CD4-positive, CD25-positive, alpha-beta regulatory T cell (primary cell): ENCODE data around the gene SH3GL3. TPM values are rescaled to one million over a fixed set of nuclear protein-coding genes. Genes with fewer than 3 reads are reported as not detected.

Experiments used
- ATAC-seq, 2 donors: fragments of 150-1000 bp; cut with Tn5 transposase; one replicate each; pipeline ENCODE4 v1.10.0; 2021; ENCODE audit warnings: low read depth in 2 of 2, moderate number of reproducible peaks in 2 of 2, moderate library complexity in 1 of 2
- DNase-seq, 3 donors: peaks; one replicate each; pipeline versions ENCODE4 v3.0.0 to v3.0.0-alpha.2; 2012 to 2022; ENCODE audit warnings: mixed read lengths in 1 of 3
- H3K27ac ChIP-seq: one replicate; pipeline ENCODE4 v1.7.0; 2013; ENCODE audit warnings: mild to moderate bottlenecking, low read length; ENCODE audit not compliant: insufficient read depth, poor library complexity, severe bottlenecking
- H3K27me3 ChIP-seq: one replicate; pipeline ENCODE4 v1.7.0; 2013; ENCODE audit warnings: low read length; ENCODE audit not compliant: control insufficient read depth, insufficient read depth
- H3K36me3 ChIP-seq: one replicate; pipeline ENCODE4 v1.7.0; 2013; ENCODE audit warnings: mild to moderate bottlenecking, low read length, moderate library complexity; ENCODE audit not compliant: control insufficient read depth, insufficient read depth
- H3K4me1 ChIP-seq: 2 replicates; pipeline ENCODE4 v1.7.0; 2013; ENCODE audit warnings: mild to moderate bottlenecking, low read length; ENCODE audit not compliant: insufficient read depth, control insufficient read depth, poor library complexity, severe bottlenecking
- H3K4me3 ChIP-seq: one replicate; pipeline ENCODE4 v1.7.0; 2013; ENCODE audit warnings: low read depth, mild to moderate bottlenecking, low read length, moderate library complexity
- H3K9me3 ChIP-seq, 2 experiments: 1 replicate in 1 of 2; 2 replicates in 1 of 2; pipeline ENCODE4 v1.7.0; 2013; ENCODE audit warnings: low read length in 2 of 2, mild to moderate bottlenecking in 1 of 2, moderate library complexity in 1 of 2; ENCODE audit not compliant: control insufficient read depth in 2 of 2
- H3K27ac Mint-ChIP-seq, 3 donors: one replicate each; pipeline ENCODE4 v1.8.0; 2020 to 2022; ENCODE audit warnings: mild to moderate bottlenecking in 3 of 3, mixed read lengths in 3 of 3, moderate library complexity in 2 of 3
- H3K27me3 Mint-ChIP-seq: one replicate; pipeline ENCODE4 v1.8.0; 2022; ENCODE audit warnings: mild to moderate bottlenecking, mixed read lengths
- H3K36me3 Mint-ChIP-seq: one replicate; pipeline ENCODE4 v1.8.0; 2020; ENCODE audit warnings: mixed read lengths
- H3K4me1 Mint-ChIP-seq, 4 donors: one replicate each; pipeline ENCODE4 v1.8.0; 2020 to 2022; ENCODE audit warnings: mixed read lengths in 4 of 4, mild to moderate bottlenecking in 1 of 4
- H3K4me3 Mint-ChIP-seq, 4 donors: one replicate each; pipeline ENCODE4 v1.8.0; 2020 to 2022; ENCODE audit warnings: mild to moderate bottlenecking in 4 of 4, mixed read lengths in 4 of 4, moderate library complexity in 3 of 4
- H3K9me3 Mint-ChIP-seq, 7 donors: one replicate each; pipeline ENCODE4 v1.8.0; 2020 to 2022; ENCODE audit warnings: mixed read lengths in 7 of 7, mild to moderate bottlenecking in 3 of 7, moderate library complexity in 2 of 7
- polyA plus RNA-seq, 4 donors: library from polyadenylated mRNA; unstranded; fragments of 300-500 nt; fragmentation: Illumina TruSeq; gene quantifications; one replicate each; pipeline ENCODE4 v1.2.3, GENCODE V29; 2021
- total RNA-seq: library from RNA; stranded (reverse); gene quantifications from one replicate; pipeline ENCODE4 v1.2.3, GENCODE V29; 2022

The SH3GL3 gene
- total and polyA plus RNA-seq, 5 donors from 2014 or later: not detected

DNA sequence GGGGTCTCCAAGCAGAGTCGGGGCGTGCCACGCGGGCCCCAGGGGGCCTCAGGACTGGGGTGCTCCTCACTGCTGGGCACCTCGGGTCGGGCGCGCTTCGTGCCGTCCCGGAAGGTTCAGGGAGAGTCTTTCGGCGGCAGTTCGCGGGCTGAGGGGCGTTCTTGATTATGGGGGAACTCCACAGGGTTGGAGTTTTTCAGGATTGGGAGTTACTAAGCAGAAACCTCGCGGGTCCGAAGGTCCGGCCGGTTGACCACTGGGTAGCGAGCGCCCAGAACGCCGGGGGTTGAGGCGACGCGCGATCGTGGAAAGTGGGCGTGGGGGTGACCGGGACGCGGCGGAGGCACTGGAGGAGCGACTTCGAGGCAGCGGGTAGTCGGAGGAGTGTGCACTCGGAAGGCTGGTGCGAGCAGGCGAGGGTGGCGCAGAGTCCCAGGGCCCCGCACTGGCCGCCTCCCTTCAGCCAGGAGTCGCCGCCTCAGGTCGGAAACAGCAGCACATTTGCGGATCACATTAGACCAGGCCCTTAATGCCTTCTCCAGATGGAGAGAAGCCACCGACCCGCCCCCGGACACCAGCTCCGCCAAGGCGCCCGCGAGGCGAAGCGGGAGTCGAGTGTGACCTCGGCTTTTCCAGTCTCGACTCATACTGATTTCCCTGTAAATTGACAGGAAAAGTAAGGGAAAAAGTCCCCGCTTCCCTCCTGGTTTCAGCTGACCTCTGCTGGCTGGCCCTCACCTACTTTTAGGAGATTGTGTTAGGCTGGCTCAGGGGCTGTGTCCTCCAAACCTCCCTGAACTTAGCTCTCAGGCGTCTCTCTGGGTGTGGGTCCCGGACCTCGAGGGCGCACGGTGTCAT lies 207.5 kb downstream of the SH3GL3 start:
- Mint-ChIP-seq H3K27ac (no peak overlapping the region), H3K4me1 (no peaks in the 10 kb centered on the region), H3K36me3 (no peaks in the 10 kb centered on the region), H3K4me3 (no peak overlapping the region), H3K9me3 (peaks cover 0 to 4% (median 0%) of the 10 kb centered on the region in 7 donors), H3K27me3 (peaks cover 22% of the 10 kb centered on the region)
- no peak overlapping the region for H3K27ac ChIP-seq
- no peaks in the 10 kb centered on the region for H3K4me1 ChIP-seq
- H3K4me3 ChIP-seq: no peak overlapping the region
- no peaks in the 10 kb centered on the region for H3K9me3 ChIP-seq
- H3K36me3 ChIP-seq: no peaks in the 10 kb centered on the region
- no peak for ATAC-seq
- peaks cover 4% of the 10 kb centered on the region for H3K27me3 ChIP-seq
- no peak for DNase-seq

GRCh38 chr15:83655237-83655616 lies 208.1 kb downstream of the SH3GL3 start:
- Histone ChIP-seq H3K36me3 (no peaks in the 10 kb centered on the region), H3K4me3 (no peak overlapping the region), H3K9me3 (no peaks in the 10 kb centered on the region), H3K4me1 (no peaks in the 10 kb centered on the region), H3K27me3 (peaks cover 4% of the 10 kb centered on the region), H3K27ac (no peak overlapping the region)
- Mint-ChIP-seq H3K9me3 (peaks cover 0 to 4% (median 0%) of the 10 kb centered on the region in 7 donors), H3K36me3 (no peaks in the 10 kb centered on the region), H3K27ac (no peak overlapping the region), H3K4me3 (no peak overlapping the region), H3K4me1 (no peaks in the 10 kb centered on the region), H3K27me3 (peaks cover 22% of the 10 kb centered on the region)
- DNase-seq (no peak), ATAC-seq (no peak)

- no peak for ATAC-seq
- H3K4me1 ChIP-seq: no peaks in the 10 kb centered on the region
- Mint-ChIP-seq H3K36me3 (no peaks in the 10 kb centered on the region), H3K27ac (no peak overlapping the region), H3K4me3 (no peak overlapping the region), H3K4me1 (no peaks in the 10 kb centered on the region), H3K27me3 (peaks cover 22% of the 10 kb centered on the region), H3K9me3 (peaks cover 0 to 4% (median 0%) of the 10 kb centered on the region in 7 donors)
- no peak overlapping the region for H3K4me3 ChIP-seq
- H3K9me3 ChIP-seq: no peaks in the 10 kb centered on the region
- no peak overlapping the region for H3K27ac ChIP-seq
- H3K36me3 ChIP-seq: no peaks in the 10 kb centered on the region
- H3K27me3 ChIP-seq: peaks cover 4% of the 10 kb centered on the region
- DNase-seq: no peak
Measured at GRCh38 chr15:83656192-83656591, 209.1 kb downstream of the SH3GL3 start.

- ATAC-seq: no peak
- H3K27ac Mint-ChIP-seq: no peak overlapping the region
- Histone ChIP-seq H3K27me3 (peaks cover 4% of the 10 kb centered on the region), H3K4me1 (no peaks in the 10 kb centered on the region), H3K36me3 (no peaks in the 10 kb centered on the region), H3K9me3 (no peaks in the 10 kb centered on the region), H3K4me3 (no peak overlapping the region), H3K27ac (no peak overlapping the region)
- H3K4me3 Mint-ChIP-seq: no peak overlapping the region
- no peaks in the 10 kb centered on the region for H3K36me3 Mint-ChIP-seq
- peaks cover 18% of the 10 kb centered on the region for H3K27me3 Mint-ChIP-seq
- no peaks in the 10 kb centered on the region for H3K4me1 Mint-ChIP-seq
- no peak for DNase-seq
- peaks cover 0 to 4% (median 0%) of the 10 kb centered on the region in 7 donors for H3K9me3 Mint-ChIP-seq
Measured at GRCh38 chr15:83656943-83657528, 209.9 kb downstream of the SH3GL3 start.

GRCh38 chr15:83657549-83657948 lies 210.4 kb downstream of the SH3GL3 start:
- H3K4me1 Mint-ChIP-seq: no peaks in the 10 kb centered on the region
- H3K4me1 ChIP-seq: no peaks in the 10 kb centered on the region
- H3K27me3 Mint-ChIP-seq: peaks cover 13% of the 10 kb centered on the region

GRCh38 chr15:83658430-83659416 lies 211.6 kb downstream of the SH3GL3 start:
- H3K27ac Mint-ChIP-seq: no peak overlapping the region
- H3K27ac ChIP-seq: no peak overlapping the region
- no peaks in the 10 kb centered on the region for H3K4me1 ChIP-seq
- H3K36me3 Mint-ChIP-seq: no peaks in the 10 kb centered on the region
- H3K27me3 ChIP-seq: no peaks in the 10 kb centered on the region
- no peaks in the 10 kb centered on the region for H3K4me1 Mint-ChIP-seq
- H3K27me3 Mint-ChIP-seq: peaks cover 8% of the 10 kb centered on the region
- ATAC-seq (no peak), DNase-seq (no peak)
- H3K4me3 Mint-ChIP-seq: no peak overlapping the region
- H3K36me3 ChIP-seq: no peaks in the 10 kb centered on the region
- H3K9me3 Mint-ChIP-seq: peaks cover 0 to 4% (median 0%) of the 10 kb centered on the region in 7 donors
- H3K9me3 ChIP-seq: no peaks in the 10 kb centered on the region
- no peak overlapping the region for H3K4me3 ChIP-seq

More at GRCh38 chr15:83657549-83657948, 210.4 kb downstream of the SH3GL3 start:
- Mint-ChIP-seq H3K4me3 (no peak overlapping the region), H3K27ac (no peak overlapping the region), H3K9me3 (peaks cover 0 to 1% (median 0%) of the 10 kb centered on the region in 7 donors), H3K36me3 (no peaks in the 10 kb centered on the region)
- no peak overlapping the region for H3K4me3 ChIP-seq
- H3K27me3 ChIP-seq: peaks cover 2% of the 10 kb centered on the region
- no peak for DNase-seq
- no peak for ATAC-seq
- no peaks in the 10 kb centered on the region for H3K36me3 ChIP-seq
- H3K27ac ChIP-seq: no peak overlapping the region
- no peaks in the 10 kb centered on the region for H3K9me3 ChIP-seq

DNA sequence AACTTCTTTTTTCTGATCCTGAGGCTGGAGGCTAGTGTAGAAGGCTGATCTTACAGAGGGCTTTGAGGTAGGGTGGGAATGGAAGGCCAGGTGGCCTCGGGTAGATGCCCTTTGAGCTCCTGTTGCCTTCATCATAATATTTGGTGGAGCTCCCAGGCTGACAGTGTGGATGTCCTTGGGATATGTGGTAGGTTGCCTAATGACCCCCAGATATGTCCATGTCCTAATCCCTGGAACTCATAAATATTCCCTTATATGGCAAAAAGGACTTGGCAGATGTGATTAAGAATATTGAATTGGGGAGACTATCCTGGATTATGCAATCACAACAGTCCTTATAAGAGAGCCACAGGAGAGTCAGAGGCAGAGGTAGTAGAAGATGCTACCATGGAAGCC lies 212.3 kb downstream of the SH3GL3 start:
- H3K4me3 Mint-ChIP-seq: no peak overlapping the region
- no peak overlapping the region for H3K4me3 ChIP-seq
- H3K27me3 ChIP-seq: no peaks in the 10 kb centered on the region
- peaks cover 0 to 5% (median 0%) of the 10 kb centered on the region in 7 donors for H3K9me3 Mint-ChIP-seq
- H3K9me3 ChIP-seq: no peaks in the 10 kb centered on the region
- H3K36me3 Mint-ChIP-seq: no peaks in the 10 kb centered on the region
- no peak overlapping the region for H3K27ac ChIP-seq
- H3K4me1 ChIP-seq: no peaks in the 10 kb centered on the region
- no peaks in the 10 kb centered on the region for H3K4me1 Mint-ChIP-seq
- no peaks in the 10 kb centered on the region for H3K36me3 ChIP-seq
- no peak overlapping the region for H3K27ac Mint-ChIP-seq
- H3K27me3 Mint-ChIP-seq: peaks cover 7% of the 10 kb centered on the region
- DNase-seq (no peak), ATAC-seq (no peak)
